H9 (cell line): Measurements from ENCODE around the gene MVP. TPM values are rescaled to one million over a fixed set of nuclear protein-coding genes. Genes with fewer than 3 reads are reported as not detected.

Source experiments
- DNase-seq: peaks from one replicate; pipeline ENCODE4 v3.0.0-alpha.2; 2017
- H2AFZ ChIP-seq: one replicate; pipeline ENCODE4 v1.6.1; 2013; ENCODE audit warnings: mild to moderate bottlenecking, low read length, control low read depth, moderate library complexity
- H2AK5ac ChIP-seq: 2 replicates; pipeline ENCODE4 v1.6.1; 2013; ENCODE audit warnings: low read length, control low read depth, mixed read lengths; ENCODE audit not compliant: insufficient read length
- H2BK120ac ChIP-seq: one replicate; pipeline ENCODE4 v1.6.1; 2013; ENCODE audit warnings: low read depth, mild to moderate bottlenecking, low read length, control low read depth, inconsistent platforms; ENCODE audit not compliant: poor library complexity, severe bottlenecking
- H2BK12ac ChIP-seq: 2 replicates; pipeline ENCODE4 v1.6.1; 2013; ENCODE audit warnings: low read length, control low read depth, mixed read lengths, low read depth; ENCODE audit not compliant: insufficient read length
- H2BK15ac ChIP-seq: 2 replicates; pipeline ENCODE4 v1.6.1; 2013; ENCODE audit warnings: low read depth, low read length, control low read depth
- H2BK20ac ChIP-seq: one replicate; pipeline ENCODE4 v1.6.1; 2013; ENCODE audit warnings: low read depth, mild to moderate bottlenecking, low read length, control low read depth, inconsistent platforms; ENCODE audit not compliant: poor library complexity, severe bottlenecking
- H2BK5ac ChIP-seq: 2 replicates; pipeline ENCODE4 v1.6.1; 2013; ENCODE audit warnings: low read length, control low read depth, mixed read lengths; ENCODE audit not compliant: insufficient read length
- H3K14ac ChIP-seq: 2 replicates; pipeline ENCODE4 v1.6.1; 2013; ENCODE audit warnings: low read length, control low read depth; ENCODE audit not compliant: insufficient read depth
- H3K18ac ChIP-seq: 2 replicates; pipeline ENCODE4 v1.6.1; 2013; ENCODE audit warnings: low read depth, mild to moderate bottlenecking, mixed read lengths, low read length, control low read depth; ENCODE audit not compliant: insufficient read length
- H3K23ac ChIP-seq: 2 replicates; pipeline ENCODE4 v1.6.1; 2013; ENCODE audit warnings: low read length, control low read depth, mixed read lengths, low read depth; ENCODE audit not compliant: insufficient read length
- H3K23me2 ChIP-seq: 2 replicates; pipeline ENCODE4 v1.6.1; 2013; ENCODE audit warnings: low read depth, mild to moderate bottlenecking, mixed read lengths, low read length, control low read depth; ENCODE audit not compliant: insufficient read length, poor library complexity, severe bottlenecking
- H3K27ac ChIP-seq: 2 replicates; pipeline ENCODE4 v1.5.1; 2013; ENCODE audit warnings: low read length, control low read depth, mixed read lengths, low read depth; ENCODE audit not compliant: insufficient read length
- H3K27me3 ChIP-seq: 2 replicates; pipeline ENCODE4 v1.6.1; 2013; ENCODE audit warnings: low read length, control low read depth, inconsistent platforms; ENCODE audit not compliant: insufficient read depth
- H3K4ac ChIP-seq: 2 replicates; pipeline ENCODE4 v1.6.1; 2013; ENCODE audit warnings: low read depth, mild to moderate bottlenecking, control low read depth, inconsistent platforms, low read length, moderate library complexity
- H3K4me1 ChIP-seq: 2 replicates; pipeline ENCODE4 v1.6.1; 2013; ENCODE audit warnings: low read length, control low read depth, inconsistent platforms; ENCODE audit not compliant: insufficient read depth
- H3K4me2 ChIP-seq: 2 replicates; pipeline ENCODE4 v1.6.1; 2013; ENCODE audit warnings: low read length, control low read depth, mixed read lengths; ENCODE audit not compliant: insufficient read length, insufficient read depth
- H3K56ac ChIP-seq: 2 replicates; pipeline ENCODE4 v1.6.1; 2013; ENCODE audit warnings: low read depth, mild to moderate bottlenecking, mixed read lengths, low read length, control low read depth; ENCODE audit not compliant: insufficient read length
- H3K79me1 ChIP-seq: 2 replicates; pipeline ENCODE4 v1.6.1; 2013; ENCODE audit warnings: low read depth, mild to moderate bottlenecking, moderate library complexity, low read length, control low read depth, inconsistent platforms; ENCODE audit not compliant: insufficient read depth, poor library complexity, severe bottlenecking
- H3K79me2 ChIP-seq: 2 replicates; pipeline ENCODE4 v1.6.1; 2013; ENCODE audit warnings: low read length, control low read depth, inconsistent platforms; ENCODE audit not compliant: insufficient read depth
- H3K9ac ChIP-seq: 2 replicates; pipeline ENCODE4 v1.6.1; 2013; ENCODE audit warnings: low read length, control low read depth, mixed read lengths; ENCODE audit not compliant: insufficient read length; ENCODE audit errors: extremely low read depth
- H3K9me3 ChIP-seq: one replicate; pipeline ENCODE4 v1.6.1; 2013; ENCODE audit warnings: low read depth, low read length, inconsistent platforms; ENCODE audit not compliant: control insufficient read depth
- H3T11ph ChIP-seq: one replicate; pipeline ENCODE4 v1.6.1; 2013; ENCODE audit warnings: mild to moderate bottlenecking, low read length, control low read depth, inconsistent platforms
- H4K20me1 ChIP-seq: one replicate; pipeline ENCODE4 v1.6.1; 2013; ENCODE audit not compliant: control insufficient read depth, insufficient read length, insufficient read depth
- H4K5ac ChIP-seq: 2 replicates; pipeline ENCODE4 v1.6.1; 2013; ENCODE audit warnings: low read depth, mild to moderate bottlenecking, mixed read lengths, low read length, control low read depth; ENCODE audit not compliant: insufficient read length
- H4K8ac ChIP-seq: replicated peaks from 2 replicates; pipeline ENCODE4 v1.6.1; 2013; ENCODE audit warnings: low read length, control low read depth, mixed read lengths, low read depth; ENCODE audit not compliant: insufficient read length
- H4K91ac ChIP-seq: 2 replicates; pipeline ENCODE4 v1.6.1; 2013; ENCODE audit warnings: low read depth, mild to moderate bottlenecking, moderate library complexity, mixed read lengths, low read length, control low read depth; ENCODE audit not compliant: insufficient read length
- H3K27ac Mint-ChIP-seq, 3 experiments: 2 replicates in 2 of 3; 3 replicates in 1 of 3; pipeline ENCODE4 v1.8.0; 2020 to 2021; ENCODE audit warnings: mixed read lengths in 3 of 3, mild to moderate bottlenecking in 1 of 3, moderate library complexity in 1 of 3
- H3K27me3 Mint-ChIP-seq: 2 replicates; pipeline ENCODE4 v1.8.0; 2021; ENCODE audit warnings: low read depth, mild to moderate bottlenecking, moderate library complexity, mixed read lengths
- H3K36me3 Mint-ChIP-seq, 3 experiments: 2 replicates in 2 of 3; 3 replicates in 1 of 3; pipeline ENCODE4 v1.8.0; 2020 to 2021; ENCODE audit warnings: low read depth in 3 of 3, mixed read lengths in 3 of 3; ENCODE audit not compliant: insufficient read depth in 1 of 3
- H3K4me1 Mint-ChIP-seq, 2 experiments: 2 replicates each; pipeline ENCODE4 v1.8.0; 2020; ENCODE audit warnings: mixed read lengths in 2 of 2
- H3K4me3 Mint-ChIP-seq, 2 experiments: 2 replicates in 1 of 2; 3 replicates in 1 of 2; pipeline ENCODE4 v1.8.0; 2020 to 2021; ENCODE audit warnings: mild to moderate bottlenecking in 2 of 2, mixed read lengths in 2 of 2, moderate library complexity in 1 of 2
- H3K9me3 Mint-ChIP-seq, 2 experiments: 2 replicates in 1 of 2; 3 replicates in 1 of 2; pipeline ENCODE4 v1.8.0; 2020; ENCODE audit warnings: mild to moderate bottlenecking in 2 of 2, mixed read lengths in 2 of 2, moderate library complexity in 1 of 2
- CTCF ChIP-seq: fragments of 200-600 bp; sonication (generic); conservative IDR thresholded peaks from 3 replicates; pipeline ENCODE4 v1.8.0; 2021; ENCODE audit warnings: antibody characterized with exemption, mild to moderate bottlenecking
- WGBS: extraction: QIAGEN DNeasy Blood & Tissue Kit; methylation state at CpG from one replicate; pipeline ENCODE4 v1.1.7; 2013; ENCODE audit warnings: missing lambda C conversion rate, low lambda C conversion rate, mixed read lengths; ENCODE audit not compliant: insufficient read length; ENCODE audit errors: extremely low coverage; 5-methylcytosine and 5-hydroxymethylcytosine counted together
- total RNA-seq: library from RNA; stranded (reverse); gene quantifications from 2 replicates; pipeline ENCODE4 v1.2.1, GENCODE V29; 2021

MVP gene
- total RNA-seq, 1 experiment from 2014 or later, result 3.1 TPM

- Histone ChIP-seq H3K9me3 (no peaks in the 10 kb centered on the region), H2AFZ (no peak overlapping the region), H3K4me2 (peak overlapping the region; percentile 92), H3K27ac (no peak overlapping the region), H2BK120ac (no peak overlapping the region), H3K14ac (no peak overlapping the region), H3K79me2 (no peaks in the 10 kb centered on the region), H2AK5ac (no peak overlapping the region), H3K23ac (no peak overlapping the region), H4K8ac (no peak overlapping the region), H3K56ac (no peak overlapping the region), H2BK5ac (no peak overlapping the region), H3K23me2 (peaks cover 10% of the 10 kb centered on the region), H3K79me1 (no peaks in the 10 kb centered on the region), H4K20me1 (no peaks in the 10 kb centered on the region), H3K18ac (no peak overlapping the region), H3K9ac (no peak overlapping the region), H3K4ac (no peak overlapping the region), H2BK15ac (no peak overlapping the region), H4K91ac (no peak overlapping the region), H3T11ph (no peak overlapping the region), H3K27me3 (no peaks in the 10 kb centered on the region), H3K4me1 (no peaks in the 10 kb centered on the region), H2BK12ac (no peak overlapping the region), H4K5ac (no peak overlapping the region), H2BK20ac (no peak overlapping the region)
- peak overlapping the region; percentile 70 to 94 (median 90); a peak in 5 of 7 replicates for H3K27ac Mint-ChIP-seq
- TF ChIP-seq CTCF, result no peak
- no peaks in the 10 kb centered on the region; a peak in 1 of 5 replicates for H3K9me3 Mint-ChIP-seq
- peaks cover 5% of the 10 kb centered on the region for H3K27me3 Mint-ChIP-seq
- H3K4me1 Mint-ChIP-seq, result peaks cover 13 to 14% of the 10 kb centered on the region in 2 experiments
- H3K4me3 Mint-ChIP-seq, result peak overlapping the region; percentile 72 to 87
- peaks cover 2 to 17% (median 10%) of the 10 kb centered on the region in 3 experiments; a peak in 6 of 7 replicates for H3K36me3 Mint-ChIP-seq
- peak; percentile 100 for DNase-seq
- no CpG with 5 or more reads among the region's 28 CpGs for WGBS
Observed at GRCh38 chr16:29877266-29877961, 57.2 kb downstream of the MVP start.
